ENCODE measurements around the gene SMAP2.

SMAP2 gene

GRCh38 chr1:40449684-40450494 lies 76.4 kb downstream of the SMAP2 start, which contains the start of gene ZFP69B (continued):
- TF ChIP-seq ZBTB6 (tag by site-specific recombination; IDR thresholded peaks at IDR 0.05) = peak; percentile 92
- no peak; the same call in 1 of the 2 replicates for TF ChIP-seq ZSCAN18 (tag by site-specific recombination; IDR thresholded peaks at IDR 0.05)
- TF ChIP-seq ZSCAN16 (tag by site-specific recombination; IDR thresholded peaks at IDR 0.05) = 0 out of 2 replicates have a peak, but pooled peaks have one; percentile 22
- TF ChIP-seq KLF16 (tag by site-specific recombination; IDR thresholded peaks at IDR 0.05) = peak; percentile 29; the same call in 1 of the 2 replicates
- no peak for TF ChIP-seq ZNF239 (tag by site-specific recombination; IDR thresholded peaks at IDR 0.05)
- TF ChIP-seq BCL11B (tag by site-specific recombination; IDR thresholded peaks at IDR 0.05; ENCODE audit: low read depth) = no peak; the same call in 1 of the 2 replicates
- TF ChIP-seq ZNF248 (tag by site-specific recombination; IDR thresholded peaks at IDR 0.05) = no peak
- TF ChIP-seq ZNF76 (tag by site-specific recombination; IDR thresholded peaks at IDR 0.05; ENCODE audit: borderline replicate concordance, low read depth) = peak; percentile 91
- TF ChIP-seq MZF1 (tag by site-specific recombination; IDR thresholded peaks at IDR 0.05; ENCODE audit: borderline replicate concordance) = peak; percentile 83
- TF ChIP-seq ZNF266 (tag by site-specific recombination; IDR thresholded peaks at IDR 0.05; ENCODE audit: low read depth) = no peak
- peak; percentile 96 for TF ChIP-seq GLIS2 (tag by site-specific recombination; IDR thresholded peaks at IDR 0.05)
- peak; percentile 47 for TF ChIP-seq ZBTB11 (tag by site-specific recombination; conservative IDR thresholded peaks at IDR 0.05; ENCODE audit: low read depth)
- no peak for TF ChIP-seq ZSCAN5A (tag by site-specific recombination; IDR thresholded peaks at IDR 0.05)
- peak; percentile 59; the same call in 1 of the 2 replicates for TF ChIP-seq ZBTB8A (tag by site-specific recombination; IDR thresholded peaks at IDR 0.05)
- no peak for TF ChIP-seq ZSCAN23 (tag by site-specific recombination; IDR thresholded peaks at IDR 0.05)
- no peak for TF ChIP-seq ZNF777 (tag by site-specific recombination; IDR thresholded peaks at IDR 0.05; ENCODE audit: borderline replicate concordance)
- TF ChIP-seq ZNF169 (tag by site-specific recombination; IDR thresholded peaks at IDR 0.05) = no peak
- no peak; the same call in 1 of the 2 replicates for TF ChIP-seq ZEB2 (tag by site-specific recombination; IDR thresholded peaks at IDR 0.05)
- TF ChIP-seq ZBTB7A (tag by site-specific recombination; IDR thresholded peaks at IDR 0.05; ENCODE audit: low read depth) = no peak
- peak; percentile 94 for TF ChIP-seq ZNF600 (tag by site-specific recombination; IDR thresholded peaks at IDR 0.05)
- TF ChIP-seq TRIM28 (IDR thresholded peaks at IDR 0.05; ENCODE audit: borderline replicate concordance, low read length) = peak; percentile 64
- peak; percentile 65 for TF ChIP-seq SP7 (tag by site-specific recombination; IDR thresholded peaks at IDR 0.05)
- TF ChIP-seq INSM2 (tag by site-specific recombination; IDR thresholded peaks at IDR 0.05) = no peak
- no peak for TF ChIP-seq ZNF157 (tag by site-specific recombination; IDR thresholded peaks at IDR 0.05)
- no peak for TF ChIP-seq ZNF24 (tag by site-specific recombination; IDR thresholded peaks at IDR 0.05)
- TF ChIP-seq ZNF664 (tag by site-specific recombination; IDR thresholded peaks at IDR 0.05) = no peak
- no peak for TF ChIP-seq ZNF624 (tag by site-specific recombination; IDR thresholded peaks at IDR 0.05)
- no peak for TF ChIP-seq ZNF701 (tag by site-specific recombination; IDR thresholded peaks at IDR 0.05)
- TF ChIP-seq ZNF280C (tag by site-specific recombination; IDR thresholded peaks at IDR 0.05) = no peak
